Heart left ventricle (tissue), 13 donors: ENCODE data around the gene FAM171A1.

ENCODE experiments used
- POLR2A ChIP-seq, 2 donors: fragments of 450-650 bp; IDR thresholded peaks; one replicate each; pipeline ENCODE4 v1.6.1; 2017; ENCODE audit warnings: antibody characterized with exemption in 2 of 2, mild to moderate bottlenecking in 2 of 2, moderate library complexity in 2 of 2
- TF ChIP-seq, protein P1 (sequence below), 12 donors: fragments of 200-600 bp; sonication (generic) in 4 of 12; IDR thresholded peaks; one replicate each; pipeline versions ENCODE4 v1.5.0 to v1.8.0; 2018 to 2022; ENCODE audit warnings: antibody characterized with exemption in 12 of 12, mild to moderate bottlenecking in 5 of 12
- donor health status: ischemic (EF 13 %, LVEDD 7.1; RV severe dilation, severe dysfunction).
- donor health status: DM: no; HTN: yes; CAD: no.
- donor health status: DM: no; HTN: no; CAD: no.
- donor health status: ischemic (EF 25% LVEDD 6.9; RV normal size, moderate dysfunction).
- donor health status: ischemic (EF 25% LVEDD 5.7; RV mildly dilated, moderate dysfunction).
- donor health status: ischemic (EF 35%, LVEDD 5.7; RV mildly dilated, moderate dysfunction).
- donor health status: nonischemic (EF 11% LVEDD 7.7; RV severe dilation, severe dysfunction).
- donor health status: DM: yes; HTN: yes; CAD: no.
- donor health status: PGD.
- donor health status: ischemic (EF 29% LVEDD 5.4; RV normal size, mild dysfunction).
- donor health status: nonischemic (EF 23%, LVEDD 6.1; RV moderate dilation, normal function).

DNA sequence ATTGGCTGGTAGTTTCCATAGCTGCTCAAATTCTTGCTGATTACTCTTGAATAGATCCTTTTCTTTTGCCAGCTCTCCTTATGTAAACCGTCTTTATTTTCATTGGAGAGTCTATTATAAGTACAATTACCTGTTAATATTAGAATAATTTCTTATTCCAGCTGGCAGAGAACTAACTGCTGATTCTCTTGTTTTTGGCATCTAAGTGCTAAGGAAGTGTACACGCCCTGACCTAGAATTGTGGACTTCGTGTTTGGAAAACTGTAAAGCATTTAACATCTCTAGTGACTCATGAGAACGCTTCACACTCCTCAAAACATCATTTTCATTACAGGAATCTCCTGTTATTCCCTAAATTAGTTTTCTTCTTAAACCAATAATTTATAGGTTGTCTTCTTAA, 39.9 kb upstream of the FAM171A1 start:
- TF ChIP-seq, protein P1, sequence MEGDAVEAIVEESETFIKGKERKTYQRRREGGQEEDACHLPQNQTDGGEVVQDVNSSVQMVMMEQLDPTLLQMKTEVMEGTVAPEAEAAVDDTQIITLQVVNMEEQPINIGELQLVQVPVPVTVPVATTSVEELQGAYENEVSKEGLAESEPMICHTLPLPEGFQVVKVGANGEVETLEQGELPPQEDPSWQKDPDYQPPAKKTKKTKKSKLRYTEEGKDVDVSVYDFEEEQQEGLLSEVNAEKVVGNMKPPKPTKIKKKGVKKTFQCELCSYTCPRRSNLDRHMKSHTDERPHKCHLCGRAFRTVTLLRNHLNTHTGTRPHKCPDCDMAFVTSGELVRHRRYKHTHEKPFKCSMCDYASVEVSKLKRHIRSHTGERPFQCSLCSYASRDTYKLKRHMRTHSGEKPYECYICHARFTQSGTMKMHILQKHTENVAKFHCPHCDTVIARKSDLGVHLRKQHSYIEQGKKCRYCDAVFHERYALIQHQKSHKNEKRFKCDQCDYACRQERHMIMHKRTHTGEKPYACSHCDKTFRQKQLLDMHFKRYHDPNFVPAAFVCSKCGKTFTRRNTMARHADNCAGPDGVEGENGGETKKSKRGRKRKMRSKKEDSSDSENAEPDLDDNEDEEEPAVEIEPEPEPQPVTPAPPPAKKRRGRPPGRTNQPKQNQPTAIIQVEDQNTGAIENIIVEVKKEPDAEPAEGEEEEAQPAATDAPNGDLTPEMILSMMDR (IDR thresholded peaks at IDR 0.05), result no peak
- TF ChIP-seq POLR2A (IDR thresholded peaks at IDR 0.05), result no peak
